Cerebellar cortex (tissue), 1 donor: ENCODE measurements around the gene MRPL43.
"Not testable (repeated sequence)": the region's sequence is repeated elsewhere in the genome, so short reads cannot be mapped to it uniquely, and the experiment has no call there.

ENCODE experiments used
- DNase-seq: peaks from one replicate; pipeline ENCODE4 v3.0.0-alpha.2; 2015; ENCODE audit warnings: low spot score

Gene MRPL43

DNA sequence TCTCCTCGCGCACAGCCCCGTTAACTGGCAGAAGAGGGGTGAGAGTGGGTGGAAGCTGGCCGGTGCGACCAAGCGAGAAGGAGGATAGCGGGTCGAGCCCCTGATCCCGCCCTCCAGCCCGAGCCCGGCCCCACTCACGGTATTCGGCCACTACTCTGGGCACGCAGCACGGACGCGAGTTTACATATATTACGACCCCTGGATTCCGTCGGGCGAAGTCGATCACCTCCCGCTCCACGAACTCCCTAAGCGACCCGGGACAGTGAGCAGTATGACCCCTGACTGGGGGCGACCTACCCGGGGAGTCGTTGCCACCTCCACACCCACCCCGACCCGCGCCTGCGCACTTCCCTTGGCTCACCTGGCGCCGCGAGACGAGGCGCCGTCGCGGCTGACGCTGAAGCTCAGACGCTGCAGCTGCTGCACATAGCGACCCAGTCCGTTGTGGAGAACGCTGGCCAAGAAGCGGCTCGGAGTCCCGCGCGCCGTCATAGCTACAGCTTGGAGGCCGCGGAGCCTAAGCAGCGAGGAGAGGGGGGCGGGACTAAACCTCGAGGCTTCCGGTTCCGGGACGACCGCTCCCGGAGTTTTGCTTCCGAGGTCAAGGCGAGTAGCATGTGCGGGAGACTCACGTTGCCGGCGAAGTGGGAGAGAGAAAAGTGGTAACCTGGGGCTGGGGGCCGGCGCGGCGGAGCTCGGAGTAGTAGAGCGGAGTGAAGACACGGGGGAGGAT lies at the start of gene MRPL43, which contains the start of gene TWNK:
TSS of gene MRPL43 (minus strand) at position 546 of the 733 bp plus-strand sequence. CDS start at position 492, 54 bp downstream.
TSS of gene TWNK (plus strand) at position 592 of the 733 bp plus-strand sequence. CDS start 668 bp downstream, outside the sequence.
- peak; percentile 91 for DNase-seq

DNA sequence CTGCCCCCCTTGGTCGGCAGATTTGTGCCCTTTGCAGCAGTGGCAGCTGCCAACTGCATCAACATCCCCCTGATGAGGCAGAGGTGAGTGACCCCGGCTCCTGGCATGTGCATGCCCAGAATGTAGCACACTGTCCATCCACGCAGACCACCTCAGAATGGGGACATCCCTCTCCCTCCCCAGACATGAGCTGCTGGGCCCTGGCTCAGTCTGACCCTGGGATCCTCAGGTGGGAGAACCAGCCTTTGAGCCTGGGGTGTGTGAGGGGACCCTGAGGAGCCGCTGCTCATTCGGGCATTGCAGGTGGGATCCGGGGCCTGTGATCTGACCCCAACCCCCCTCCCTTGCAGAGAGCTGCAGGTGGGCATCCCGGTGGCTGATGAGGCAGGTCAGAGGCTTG lies 49.4 kb upstream of the MRPL43 start:
- DNase-seq: no peak

DNA sequence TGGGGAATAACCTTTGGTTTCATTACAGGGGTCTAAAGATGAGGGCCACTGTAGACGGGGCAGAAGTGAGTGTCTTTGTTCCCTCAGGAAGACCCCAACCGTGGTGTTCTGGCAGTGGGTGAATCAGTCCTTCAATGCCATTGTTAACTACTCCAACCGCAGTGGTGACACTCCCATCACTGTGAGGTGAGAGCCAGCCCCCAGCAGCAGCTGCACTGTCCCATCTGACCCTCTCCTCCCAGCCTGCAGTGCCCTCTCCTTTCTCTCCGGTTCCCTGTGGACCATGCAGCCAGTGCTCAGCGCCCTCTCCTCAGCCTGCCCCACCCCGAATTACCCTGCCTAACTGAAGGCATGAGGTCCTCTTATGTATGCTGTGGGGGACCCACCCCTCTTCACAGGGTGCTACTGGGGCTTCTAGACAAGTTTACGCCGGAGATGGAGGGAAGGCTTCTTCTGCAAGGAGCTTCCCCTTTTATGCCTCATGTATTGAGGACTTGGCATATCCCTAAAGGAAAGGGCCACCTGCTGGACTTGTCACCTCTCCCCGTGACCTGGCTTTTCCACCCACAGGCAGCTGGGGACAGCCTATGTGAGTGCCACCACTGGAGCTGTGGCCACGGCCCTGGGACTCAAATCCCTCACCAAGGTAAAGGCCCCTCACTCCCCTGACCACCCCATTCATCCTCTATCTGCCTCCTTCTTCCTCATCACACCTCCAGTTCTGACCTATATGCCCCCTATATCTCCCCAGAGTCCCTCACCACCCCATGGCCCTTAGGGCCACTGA lies 48.8 kb upstream of the MRPL43 start:
- DNase-seq: no peak

DNA sequence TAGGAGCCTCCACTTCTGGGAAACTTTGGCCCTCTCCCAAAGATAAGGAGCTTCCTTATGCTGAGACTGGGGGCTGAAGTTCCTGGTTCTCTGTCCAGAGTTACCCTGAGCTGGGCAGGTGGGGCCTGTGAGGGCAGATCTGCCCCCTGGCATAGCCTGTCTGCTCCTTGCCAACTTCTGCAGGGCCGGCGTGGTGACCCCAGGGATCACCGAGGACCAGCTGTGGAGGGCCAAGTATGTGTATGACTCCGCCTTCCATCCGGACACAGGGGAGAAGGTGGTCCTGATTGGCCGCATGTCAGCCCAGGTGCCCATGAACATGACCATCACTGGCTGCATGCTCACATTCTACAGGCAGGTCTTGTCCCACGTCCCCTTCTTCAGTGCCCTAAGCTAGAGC lies 48.0 kb upstream of the MRPL43 start:
- DNase-seq: no peak

DNA sequence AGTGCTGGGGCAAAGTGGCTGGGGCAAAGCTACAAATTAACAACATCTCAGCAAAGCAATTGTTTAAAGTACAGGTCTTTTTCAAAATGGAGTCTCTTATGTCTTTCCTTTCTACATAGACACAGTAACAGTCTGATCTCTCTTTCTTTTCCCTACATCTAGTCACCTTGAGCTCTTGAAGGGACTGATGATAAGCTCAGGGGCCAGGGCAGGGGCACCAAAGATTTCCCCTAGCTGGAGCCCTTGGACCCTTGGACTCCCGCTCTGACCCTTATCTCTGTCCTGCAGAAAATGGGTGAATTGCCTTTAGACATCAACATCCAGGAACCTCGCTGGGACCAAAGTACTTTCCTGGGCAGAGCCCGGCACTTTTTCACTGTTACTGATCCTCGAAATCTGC lies 47.1 kb upstream of the MRPL43 start:
- not testable (repeated sequence) for DNase-seq

DNA sequence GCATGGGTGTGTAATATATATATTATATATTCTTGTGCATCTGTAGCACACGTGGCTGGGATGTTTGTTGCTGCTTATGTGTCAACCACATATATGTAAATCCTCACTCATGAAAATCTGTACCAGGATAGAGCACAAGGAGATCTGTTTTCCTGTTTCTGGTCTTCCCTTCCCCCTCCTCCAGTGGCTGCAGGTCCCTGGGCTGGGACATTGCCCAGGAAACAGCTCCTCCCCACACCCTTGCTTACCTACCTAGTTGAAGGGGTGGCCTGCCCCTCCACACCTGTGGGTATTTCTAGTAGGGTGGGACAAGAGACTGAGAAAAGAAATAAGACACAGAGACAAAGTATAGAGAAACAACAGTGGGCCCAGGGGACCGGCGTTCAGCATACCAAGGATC lies 46.0 kb upstream of the MRPL43 start:
- no peak for DNase-seq

DNA sequence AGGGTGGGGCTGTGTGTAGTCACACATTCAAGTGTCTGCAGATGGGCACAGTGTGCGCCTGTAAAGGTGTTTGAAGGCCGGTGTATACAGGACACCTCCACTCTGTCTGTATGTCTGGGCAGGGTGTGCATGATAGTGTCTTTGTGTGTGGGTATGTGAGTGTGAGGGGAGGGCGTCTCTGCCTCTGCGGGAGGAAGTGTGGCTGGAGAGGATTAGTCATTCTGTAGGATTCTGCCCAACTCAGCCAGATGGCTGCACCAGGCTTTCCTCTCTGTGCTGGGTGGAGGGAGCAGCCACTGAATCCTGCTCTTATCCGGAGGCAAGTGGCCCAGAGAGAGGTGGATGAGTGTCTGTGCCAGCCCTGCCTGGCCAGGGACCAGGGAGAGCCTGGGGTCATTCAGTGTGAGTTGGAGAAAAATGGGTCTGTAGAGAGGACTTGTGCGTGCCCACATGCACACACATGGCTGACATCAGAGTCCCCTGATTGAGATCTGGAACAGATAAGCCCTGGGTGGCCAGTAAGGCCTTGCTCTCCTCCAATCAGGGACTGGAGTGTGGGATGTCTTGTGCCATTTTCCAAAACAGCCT lies 45.4 kb upstream of the MRPL43 start:
- DNase-seq: peak; percentile 90

DNA sequence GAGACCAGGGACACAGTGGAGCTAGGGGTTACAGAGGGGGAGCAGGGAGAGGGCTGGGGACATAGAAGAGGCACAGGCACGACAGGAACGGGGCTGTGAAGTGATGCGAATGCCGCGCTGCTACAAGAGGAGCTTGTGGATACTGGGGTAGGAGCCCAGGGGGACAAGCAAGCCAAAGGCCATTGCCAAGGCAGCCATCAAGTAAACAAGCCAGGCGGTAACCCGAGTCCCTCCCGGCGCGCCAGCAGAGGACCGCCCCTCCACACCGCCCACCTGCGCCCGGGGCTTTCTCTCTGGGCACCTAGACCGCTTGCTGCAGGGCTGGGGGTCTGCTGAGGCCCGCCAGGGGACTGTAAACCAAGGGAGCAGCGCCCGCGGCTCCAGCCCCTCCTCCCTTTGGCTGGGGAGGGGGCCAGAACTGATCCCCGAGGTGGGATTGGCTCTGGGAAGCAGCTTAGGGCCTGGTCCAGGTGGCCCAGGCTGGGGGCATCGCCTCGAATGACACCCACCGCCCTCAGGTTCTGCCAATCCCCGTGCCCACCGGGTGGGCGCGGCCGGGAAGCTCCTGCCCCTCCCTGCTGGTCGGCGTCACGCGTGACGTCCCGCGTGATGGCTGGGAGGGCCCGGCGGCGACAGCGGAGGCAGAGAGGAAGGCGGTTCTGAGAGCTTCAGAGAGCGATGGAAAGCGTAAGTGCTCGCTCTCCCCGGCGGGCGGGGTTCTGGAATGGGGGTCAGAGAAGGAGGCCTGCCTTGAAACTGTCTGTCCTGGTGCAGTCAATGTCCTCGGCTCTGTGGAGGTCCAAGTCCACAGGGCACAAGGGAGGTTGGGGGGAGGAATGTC lies 44.7 kb upstream of the MRPL43 start:
- DNase-seq: peak; percentile 84

DNA sequence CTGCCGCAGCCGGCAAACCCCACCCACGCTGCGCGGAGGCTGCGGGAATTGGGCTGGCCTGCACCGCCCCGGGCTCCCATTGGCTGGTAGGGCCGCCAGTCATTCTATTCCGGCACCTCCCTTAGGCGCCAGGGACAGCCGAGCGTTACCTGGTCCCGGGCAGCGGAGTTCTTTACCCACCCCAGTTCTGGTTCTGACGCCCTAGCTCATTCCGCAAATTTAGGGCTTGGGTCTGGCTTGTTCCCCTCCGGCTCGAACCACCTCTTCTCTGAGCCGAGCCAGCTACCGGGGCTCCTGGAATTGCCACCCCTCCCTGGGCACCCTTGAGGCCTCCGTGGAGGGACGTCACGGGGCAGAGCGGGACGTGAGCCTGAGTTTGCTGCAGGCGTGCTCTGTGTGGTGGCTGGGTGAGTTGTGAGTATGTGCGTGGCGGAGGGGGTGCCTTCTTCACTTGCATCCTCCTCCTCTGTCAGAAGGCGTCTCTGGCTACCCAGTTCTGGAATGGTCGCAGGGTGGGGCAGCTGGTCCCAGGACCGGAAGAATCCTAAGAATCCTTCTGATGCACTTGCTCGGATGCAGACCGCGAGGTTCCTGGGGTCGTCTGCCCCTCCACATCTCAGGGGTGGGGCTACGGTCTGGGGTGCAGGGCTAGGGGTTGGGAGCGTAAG lies 44.0 kb upstream of the MRPL43 start, which contains the start of the genes PDZD7 and SFXN3:
TSS of gene PDZD7 (minus strand) at position 2 of the 668 bp plus-strand sequence. CDS start 910 bp downstream, outside the sequence.
TSS of gene SFXN3 (plus strand) at position 107 of the 668 bp plus-strand sequence. CDS start 3,461 bp downstream, outside the sequence.
- DNase-seq: peak; percentile 96

DNA sequence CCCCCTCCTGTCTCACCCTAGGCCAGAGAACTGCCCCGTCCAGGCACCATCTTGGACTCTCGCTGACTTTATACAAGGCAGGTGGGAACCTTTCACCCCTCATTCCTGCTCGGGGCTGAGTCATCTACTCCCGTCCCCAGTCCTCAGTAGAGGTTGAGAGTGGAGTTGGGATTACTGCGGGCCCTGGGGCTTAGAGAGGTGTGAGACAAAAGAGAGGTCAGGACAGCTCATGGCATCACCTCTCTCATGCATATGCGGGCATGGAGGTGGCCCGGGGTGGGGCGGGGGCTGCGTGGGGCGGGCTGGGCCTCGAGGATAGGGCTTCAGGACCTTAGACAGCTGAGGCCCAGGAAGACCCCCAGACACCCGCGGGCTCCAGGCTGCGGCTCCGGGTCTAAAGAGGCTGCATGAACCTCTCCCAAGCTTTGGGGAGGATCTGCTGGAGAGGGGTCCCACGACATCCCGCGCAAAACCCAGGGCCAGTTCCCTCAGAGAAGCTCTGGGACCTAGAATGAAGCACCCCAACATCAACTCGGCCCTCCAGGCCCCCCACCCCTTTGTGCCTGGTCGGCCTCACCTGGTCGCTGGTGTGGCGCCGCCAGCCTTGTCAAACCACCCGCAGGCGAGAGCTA lies 43.3 kb upstream of the MRPL43 start:
- no peak for DNase-seq

DNA sequence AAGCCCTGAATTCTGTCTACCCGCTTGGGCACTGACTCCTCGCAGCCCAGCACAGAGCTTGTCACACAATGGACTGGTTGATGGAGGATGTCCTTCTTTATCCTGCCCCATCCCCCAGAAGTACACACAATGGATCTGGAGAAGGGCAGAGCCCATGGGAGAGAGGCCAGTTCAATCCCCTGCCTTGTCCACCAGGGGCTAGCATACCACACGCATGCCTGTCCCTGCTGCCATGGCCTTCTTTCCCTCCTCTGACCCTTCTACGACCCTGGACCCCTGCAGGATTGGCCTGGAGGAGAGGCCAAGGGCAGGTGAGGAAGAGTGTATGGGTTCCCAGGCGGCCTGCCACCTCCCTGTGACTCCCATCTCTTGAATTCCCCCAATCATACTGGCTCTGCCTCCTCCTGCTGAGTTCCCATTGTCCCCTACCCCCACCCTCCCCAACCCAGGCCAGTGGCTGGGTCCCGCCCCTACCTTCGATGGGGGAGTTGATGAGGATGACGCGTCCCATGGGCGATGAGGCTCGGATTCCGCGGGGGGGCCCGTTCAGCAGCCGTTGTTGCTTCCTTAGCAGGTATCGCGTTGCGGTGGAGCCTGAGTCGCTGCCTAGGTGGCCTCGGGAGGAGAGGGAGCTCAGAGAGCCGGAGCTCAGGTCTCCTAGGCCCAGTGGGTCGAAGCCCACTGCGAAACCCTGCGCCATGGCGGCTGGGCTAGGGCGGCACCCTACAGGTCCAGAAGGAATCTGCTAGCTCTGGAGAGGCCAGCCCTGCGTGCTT lies 42.4 kb upstream of the MRPL43 start:
- DNase-seq: no peak

DNA sequence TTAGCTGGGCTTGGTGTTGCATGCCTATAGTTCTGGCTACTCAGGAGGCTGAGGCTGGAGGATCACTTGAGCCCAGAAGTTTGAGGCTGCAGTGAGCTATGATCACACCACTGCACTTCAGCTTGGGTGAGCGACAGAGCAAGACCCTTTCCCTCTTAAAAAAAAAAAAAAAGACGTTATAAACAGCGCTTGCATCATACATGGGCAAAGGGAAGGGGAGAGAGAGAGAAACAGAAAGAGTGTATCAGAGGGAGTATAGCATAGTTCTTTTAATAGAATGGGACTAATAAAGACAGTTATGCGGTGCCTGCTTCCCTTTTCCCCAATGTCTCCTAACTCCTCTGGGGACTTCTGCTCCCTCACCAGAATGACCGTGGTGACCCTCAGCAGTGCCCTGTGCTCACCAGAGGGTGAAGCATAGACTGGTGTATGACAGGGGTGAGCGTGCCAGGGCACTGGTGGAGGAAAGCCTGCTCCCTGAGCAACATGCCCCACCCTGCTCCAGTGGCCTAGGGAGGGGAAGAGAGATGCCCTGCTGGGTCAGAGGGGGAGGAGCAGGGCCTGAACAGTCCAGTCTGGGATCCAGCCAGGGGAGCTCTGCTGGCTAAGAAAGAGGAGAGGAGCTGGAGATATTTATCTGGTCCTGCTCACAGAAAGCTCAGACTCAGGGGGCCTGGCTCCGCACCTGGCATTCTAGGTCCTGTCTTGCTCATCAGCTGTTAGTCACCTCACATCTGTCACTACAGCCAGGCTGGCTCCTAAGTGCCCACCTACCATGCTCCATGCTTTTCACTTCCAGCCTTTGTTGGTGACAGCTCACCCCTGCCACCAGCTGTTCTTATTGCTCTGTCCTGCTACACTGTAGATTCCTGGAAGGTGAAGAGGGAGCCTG lies 41.4 kb upstream of the MRPL43 start:
- no peak for DNase-seq

DNA sequence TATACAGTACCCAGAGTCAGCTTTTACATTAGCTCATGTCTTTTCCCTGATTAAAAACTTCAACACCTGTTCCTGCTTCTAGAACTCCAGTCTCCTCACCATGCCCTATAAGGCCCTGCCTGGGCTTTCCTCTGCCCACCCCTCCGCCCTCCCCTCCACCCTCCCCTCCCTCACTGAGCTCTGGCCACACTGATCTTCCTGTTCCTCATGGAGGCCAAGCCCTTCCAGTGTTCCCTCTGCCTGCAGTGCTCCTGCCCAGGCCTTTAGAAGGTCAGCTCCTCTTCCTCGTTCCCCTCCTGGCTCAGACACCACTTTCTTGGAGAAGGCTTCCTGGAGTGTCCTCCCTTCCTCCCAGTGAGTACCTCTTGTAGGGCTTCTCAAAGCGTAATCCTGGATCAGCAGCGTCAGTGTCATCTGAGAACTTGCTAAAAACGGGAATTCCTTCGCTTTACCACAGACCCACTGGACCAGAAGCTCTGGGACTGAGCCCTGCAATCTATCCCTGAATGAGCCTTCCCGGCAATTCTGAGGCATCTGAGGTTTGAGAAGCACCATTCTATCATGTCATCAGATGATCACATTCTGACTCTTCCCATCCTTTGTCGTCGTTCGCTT lies 39.9 kb upstream of the MRPL43 start:
- no peak for DNase-seq

DNA sequence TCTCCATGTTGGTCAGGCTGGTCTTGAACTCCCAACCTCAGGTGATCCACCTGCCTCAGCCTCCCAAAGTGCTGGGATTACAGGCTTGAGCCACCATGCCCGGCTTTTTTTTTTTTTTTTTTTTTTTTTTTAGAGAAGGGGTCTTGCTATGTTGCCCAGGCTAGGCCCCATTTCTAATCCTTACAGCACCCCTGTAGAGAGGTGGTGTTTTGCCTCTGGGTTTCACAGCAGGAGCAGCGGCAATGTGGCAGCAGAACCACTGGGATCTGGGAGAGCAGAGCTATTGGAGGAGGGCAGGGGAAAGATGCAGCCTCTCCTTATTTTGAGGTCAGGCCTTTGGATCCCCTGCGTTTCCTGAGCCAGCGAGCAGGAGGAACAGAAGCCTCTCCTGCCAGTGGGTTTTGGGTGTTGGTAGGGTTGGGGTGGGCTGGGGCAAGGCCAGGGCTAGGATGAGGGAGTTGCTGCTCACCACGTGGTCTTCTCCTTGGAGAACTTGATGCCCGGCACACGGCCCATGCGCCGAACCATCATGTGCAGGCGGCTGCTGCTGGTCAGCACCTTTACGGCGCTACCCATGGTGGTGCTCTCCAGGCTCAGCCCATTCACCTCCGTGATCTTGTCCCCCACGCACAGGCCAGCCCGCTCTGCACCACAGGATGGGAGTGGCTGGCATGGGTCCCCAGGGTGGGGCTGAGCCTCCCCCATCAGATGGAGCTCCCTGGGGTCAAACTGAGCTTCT lies 35.8 kb upstream of the MRPL43 start:
- no peak for DNase-seq

DNA sequence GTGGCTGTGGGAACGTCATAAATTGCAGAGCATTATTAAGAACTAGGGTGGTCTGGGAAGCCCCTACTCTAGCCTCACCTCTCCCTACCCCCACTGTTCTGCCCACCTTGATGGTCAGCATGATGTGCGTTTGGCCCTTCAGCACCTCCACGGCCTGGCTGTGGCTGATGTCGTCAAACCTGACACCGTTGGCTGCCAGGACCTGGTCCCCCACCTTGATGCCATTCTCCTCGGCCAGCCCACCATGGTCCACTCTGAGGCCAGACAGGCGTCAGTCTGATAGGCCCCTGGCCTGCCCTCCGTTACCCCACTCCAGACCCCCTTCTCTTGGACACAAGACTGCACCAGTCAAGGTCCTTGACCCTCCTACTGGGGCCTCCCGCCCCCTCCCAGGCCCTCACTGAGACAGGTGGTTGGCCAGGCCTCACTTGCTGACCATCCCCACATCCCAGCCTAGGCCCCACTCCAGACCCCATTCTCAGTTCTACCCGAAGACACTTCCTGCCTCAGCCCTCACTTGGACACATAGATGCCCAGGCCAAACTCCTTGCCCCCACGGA lies 34.5 kb upstream of the MRPL43 start:
- DNase-seq: no peak

DNA sequence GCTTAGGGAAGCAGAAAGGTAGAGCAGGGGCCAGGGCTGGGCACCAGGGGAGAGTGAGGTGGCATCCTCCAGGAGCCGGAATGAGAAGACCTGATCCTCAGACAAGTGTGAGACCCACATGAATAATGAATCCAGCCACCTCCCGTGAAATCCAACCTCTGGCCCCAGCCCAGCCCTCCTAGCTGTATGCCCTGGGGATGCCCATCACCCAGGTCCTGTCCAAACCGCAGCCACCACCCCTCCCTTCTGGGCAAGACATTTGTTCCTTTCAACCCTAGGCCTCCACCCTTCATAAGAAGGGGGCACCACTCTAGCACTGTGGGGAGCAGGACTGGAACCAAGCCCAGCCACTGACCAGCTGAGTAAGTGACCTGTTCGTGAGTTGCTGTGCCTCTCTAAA lies 33.9 kb upstream of the MRPL43 start:
- DNase-seq: no peak

DNA sequence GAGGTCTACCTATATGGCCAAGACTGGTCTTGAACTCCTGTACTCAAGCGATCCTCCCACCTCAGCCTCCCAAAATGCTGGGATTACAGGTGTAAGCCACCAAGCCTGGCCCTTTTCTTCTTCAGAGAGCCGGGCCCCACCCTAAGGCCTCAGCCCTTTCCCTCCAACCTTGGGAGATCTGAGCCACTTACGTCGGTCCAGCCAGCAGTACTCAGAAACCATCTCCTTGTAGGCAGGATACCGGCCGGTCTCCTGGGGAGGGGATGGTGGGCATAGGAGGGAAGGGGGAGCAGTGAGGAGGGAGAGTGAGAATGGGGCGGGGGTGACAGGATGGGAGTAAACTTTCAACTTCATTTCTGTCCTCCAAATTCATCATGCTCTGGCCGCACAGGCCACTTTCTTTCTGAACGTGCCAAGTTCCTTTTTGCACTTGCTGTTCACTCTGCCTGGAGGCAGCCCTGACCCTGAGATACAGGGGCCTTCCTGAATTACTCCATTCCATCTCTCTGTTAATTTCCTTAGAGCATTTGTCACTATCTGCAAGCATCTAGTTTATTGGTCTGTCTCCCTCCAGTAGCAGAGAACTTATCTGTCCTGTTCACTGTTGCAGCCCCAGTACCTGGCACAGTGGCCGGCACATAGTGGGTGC lies 33.3 kb upstream of the MRPL43 start:
- no peak for DNase-seq
